Body of pancreas (tissue), 4 donors: Measurements from ENCODE around the gene SRR.

Experiments used
- CTCF ChIP-seq, 7 experiments: fragments of 450-650 bp in 4 of 7; fragments of 200-600 bp in 3 of 7; sonication (generic) in 3 of 7; IDR thresholded peaks; one replicate each; pipeline ENCODE4 v1.5.1; 2016 to 2019; ENCODE audit warnings: antibody characterized with exemption in 7 of 7
- POLR2A ChIP-seq, 3 donors: fragments of 450-650 bp; IDR thresholded peaks; one replicate each; pipeline ENCODE4 v1.6.1; 2016; ENCODE audit warnings: antibody characterized with exemption in 3 of 3, mild to moderate bottlenecking in 2 of 3

DNA sequence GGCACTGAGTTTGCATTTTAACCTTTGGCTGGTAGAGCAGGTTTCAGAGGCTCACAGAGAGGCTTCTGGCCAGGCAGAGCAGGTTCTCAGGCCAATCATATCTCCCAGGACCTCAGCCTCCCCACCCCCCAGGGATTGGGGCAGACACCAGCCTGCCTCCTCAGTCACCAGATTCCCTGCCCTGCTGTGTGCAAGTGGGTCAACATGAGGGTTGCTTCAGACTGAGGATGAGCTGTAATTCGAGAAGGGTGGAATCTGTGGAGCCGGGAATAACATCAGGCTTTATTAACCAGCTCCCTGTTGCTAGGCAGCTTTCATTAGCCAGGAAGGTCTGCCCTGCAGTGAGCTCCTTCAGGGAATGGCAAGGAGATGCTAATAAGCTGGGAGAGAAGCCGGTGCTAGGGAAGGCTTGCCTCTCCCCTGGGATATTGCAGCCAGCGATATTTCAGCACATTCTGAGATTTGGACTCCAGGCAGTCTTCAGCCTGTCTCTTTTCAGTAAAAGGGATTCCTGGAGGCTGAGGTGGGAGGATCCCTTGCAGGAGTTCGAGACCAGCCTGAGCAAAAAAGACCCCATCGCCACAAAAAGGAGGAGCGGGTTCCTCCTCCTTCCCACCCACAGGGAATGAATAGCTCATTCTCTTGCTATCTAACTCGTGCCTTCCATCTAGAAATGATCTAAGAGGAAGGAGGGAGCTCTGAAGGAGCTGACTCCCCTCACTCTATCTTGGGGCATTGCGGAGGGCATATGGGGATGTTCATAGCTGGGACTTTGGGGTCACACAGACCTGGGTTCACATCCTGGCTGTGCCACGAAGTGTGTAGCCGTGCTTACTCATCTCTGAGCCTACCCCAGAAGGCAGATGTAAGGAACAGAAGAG, 44.3 kb downstream of the SRR start:
- TF ChIP-seq POLR2A (IDR thresholded peaks at IDR 0.05) (no peak), CTCF (IDR thresholded peaks at IDR 0.05) (no peak)
